ENCODE results near the gene SMIM24.

DNA sequence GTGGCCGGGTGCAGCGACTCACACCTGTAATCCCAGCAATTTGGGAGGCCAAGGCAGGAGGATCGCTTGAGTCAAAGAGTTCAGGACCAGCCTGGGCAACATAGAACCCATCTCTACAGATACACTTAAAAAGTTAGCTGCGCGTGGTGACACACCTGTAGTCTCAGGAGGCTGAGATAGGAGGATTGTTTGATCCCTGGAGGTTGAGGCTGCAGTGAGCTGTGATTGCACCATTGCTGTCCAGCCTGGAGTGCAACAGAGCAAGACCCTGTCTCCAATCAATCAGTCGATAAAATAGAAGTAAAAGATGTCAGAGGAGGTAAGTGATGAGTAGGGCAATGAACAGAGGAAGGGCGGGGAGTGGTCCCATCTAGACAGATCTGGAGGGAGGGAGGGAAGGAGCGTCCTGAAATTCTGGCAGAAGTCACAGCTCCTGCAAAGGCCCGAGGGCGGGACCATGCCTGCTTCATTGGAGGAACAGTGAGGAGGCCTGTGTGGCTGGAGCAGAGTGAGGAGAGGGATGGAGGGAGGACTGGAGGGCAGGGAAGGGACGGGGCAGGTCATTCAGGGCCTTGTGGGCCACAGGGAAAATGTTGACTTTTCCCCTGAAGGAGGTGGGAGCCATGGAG lies 9.7 kb downstream of the SMIM24 start:
- no peak for TF ChIP-seq POLR2A (IDR thresholded peaks at IDR 0.05)
- TF ChIP-seq, protein P1, sequence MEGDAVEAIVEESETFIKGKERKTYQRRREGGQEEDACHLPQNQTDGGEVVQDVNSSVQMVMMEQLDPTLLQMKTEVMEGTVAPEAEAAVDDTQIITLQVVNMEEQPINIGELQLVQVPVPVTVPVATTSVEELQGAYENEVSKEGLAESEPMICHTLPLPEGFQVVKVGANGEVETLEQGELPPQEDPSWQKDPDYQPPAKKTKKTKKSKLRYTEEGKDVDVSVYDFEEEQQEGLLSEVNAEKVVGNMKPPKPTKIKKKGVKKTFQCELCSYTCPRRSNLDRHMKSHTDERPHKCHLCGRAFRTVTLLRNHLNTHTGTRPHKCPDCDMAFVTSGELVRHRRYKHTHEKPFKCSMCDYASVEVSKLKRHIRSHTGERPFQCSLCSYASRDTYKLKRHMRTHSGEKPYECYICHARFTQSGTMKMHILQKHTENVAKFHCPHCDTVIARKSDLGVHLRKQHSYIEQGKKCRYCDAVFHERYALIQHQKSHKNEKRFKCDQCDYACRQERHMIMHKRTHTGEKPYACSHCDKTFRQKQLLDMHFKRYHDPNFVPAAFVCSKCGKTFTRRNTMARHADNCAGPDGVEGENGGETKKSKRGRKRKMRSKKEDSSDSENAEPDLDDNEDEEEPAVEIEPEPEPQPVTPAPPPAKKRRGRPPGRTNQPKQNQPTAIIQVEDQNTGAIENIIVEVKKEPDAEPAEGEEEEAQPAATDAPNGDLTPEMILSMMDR (IDR thresholded peaks at IDR 0.05) = no peak

Measured in lower leg skin (tissue), 3 donors.